Measurements from ENCODE around the gene UGT1A9. TPM values are rescaled to one million over a fixed set of nuclear protein-coding genes. Genes with fewer than 3 reads are reported as not detected.

Gene UGT1A9
- total RNA-seq, 1 experiment from 2014 or later: not detected

DNA sequence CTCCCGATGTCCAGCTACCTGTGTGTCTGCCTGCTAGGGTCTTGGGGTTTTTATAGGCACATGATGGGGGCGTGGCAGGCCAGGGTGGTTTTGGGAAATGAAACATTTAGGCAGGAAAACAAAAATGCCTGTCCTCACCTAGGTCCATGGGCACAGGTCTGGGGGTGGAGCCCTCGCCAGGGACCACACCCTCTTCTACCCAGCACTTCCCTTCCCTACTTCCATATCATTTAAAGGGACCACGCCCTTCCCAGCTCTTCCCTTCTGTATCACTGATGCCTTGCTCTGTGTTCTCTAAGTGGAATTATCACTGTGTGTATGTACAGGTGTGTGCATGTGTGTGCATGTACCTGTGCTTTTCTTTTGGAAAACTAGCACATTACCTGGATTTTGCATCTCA is 94.7 kb downstream of the UGT1A9 start:
- Histone ChIP-seq H2AK5ac (ENCODE audit: insufficient read length, low read length) (no peak overlapping the region), H2AFZ (ENCODE audit: low read length) (no peak overlapping the region), H3K4me2 (ENCODE audit: insufficient read depth, insufficient read length, low read length) (no peak overlapping the region), H3K14ac (ENCODE audit: insufficient read depth, low read length) (no peak overlapping the region), H2BK15ac (ENCODE audit: low read depth, low read length) (no peak overlapping the region), H2BK20ac (ENCODE audit: low read depth, low read length, poor library complexity, severe bottlenecking) (no peak overlapping the region), H2BK120ac (ENCODE audit: low read depth, low read length, poor library complexity, severe bottlenecking) (no peak overlapping the region), H3K23ac (ENCODE audit: insufficient read length, low read depth, low read length) (no peak overlapping the region), H2BK12ac (ENCODE audit: insufficient read length, low read depth, low read length) (no peak overlapping the region), H4K8ac (replicated peaks; ENCODE audit: insufficient read length, low read depth, low read length) (no peak overlapping the region), H4K20me1 (ENCODE audit: control insufficient read depth, insufficient read depth, insufficient read length) (no peaks in the 10 kb centered on the region), H3K4me1 (ENCODE audit: insufficient read depth, low read length) (peaks cover 2% of the 10 kb centered on the region; the same call in 1 of the 2 replicates), H3K23me2 (ENCODE audit: insufficient read length, low read depth, low read length, poor library complexity, severe bottlenecking) (no peaks in the 10 kb centered on the region), H3T11ph (ENCODE audit: low read length) (no peak overlapping the region), H3K27ac (ENCODE audit: insufficient read length, low read depth, low read length) (no peak overlapping the region), H3K56ac (ENCODE audit: insufficient read length, low read depth, low read length) (no peak overlapping the region), H3K9ac (ENCODE audit: extremely low read depth, insufficient read length, low read length) (no peak overlapping the region), H3K9me3 (ENCODE audit: control insufficient read depth, low read depth, low read length) (no peaks in the 10 kb centered on the region), H3K79me1 (ENCODE audit: insufficient read depth, low read depth, low read length, poor library complexity, severe bottlenecking) (no peaks in the 10 kb centered on the region), H3K4ac (ENCODE audit: low read depth, low read length) (no peak overlapping the region), H4K91ac (ENCODE audit: insufficient read length, low read depth, low read length) (no peak overlapping the region), H3K79me2 (ENCODE audit: insufficient read depth, low read length) (no peaks in the 10 kb centered on the region), H3K18ac (ENCODE audit: insufficient read length, low read depth, low read length) (no peak overlapping the region), H4K5ac (ENCODE audit: insufficient read length, low read depth, low read length) (no peak overlapping the region), H2BK5ac (ENCODE audit: insufficient read length, low read length) (no peak overlapping the region), H3K27me3 (ENCODE audit: insufficient read depth, low read length) (no peaks in the 10 kb centered on the region)
- WGBS (ENCODE audit: extremely low coverage, insufficient read length, low lambda C conversion rate): no CpG with 5 or more reads among the region's 4 CpGs
- Mint-ChIP-seq H3K9me3 (0 out of 5 replicates have a peak, but pooled peaks cover 0 to 3% of the 10 kb centered on the region in 2 experiments), H3K27ac (no peak overlapping the region), H3K27me3 (ENCODE audit: low read depth) (peaks cover 8% of the 10 kb centered on the region), H3K36me3 (ENCODE audit: insufficient read depth in 1 of 3, low read depth in 3 of 3) (no peaks in the 10 kb centered on the region; a peak in 1 of 7 replicates), H3K4me3 (no peak overlapping the region), H3K4me1 (peaks cover 5 to 6% of the 10 kb centered on the region in 2 experiments; a peak in 3 of 4 replicates)
- DNase-seq: no peak
- TF ChIP-seq, protein P1, sequence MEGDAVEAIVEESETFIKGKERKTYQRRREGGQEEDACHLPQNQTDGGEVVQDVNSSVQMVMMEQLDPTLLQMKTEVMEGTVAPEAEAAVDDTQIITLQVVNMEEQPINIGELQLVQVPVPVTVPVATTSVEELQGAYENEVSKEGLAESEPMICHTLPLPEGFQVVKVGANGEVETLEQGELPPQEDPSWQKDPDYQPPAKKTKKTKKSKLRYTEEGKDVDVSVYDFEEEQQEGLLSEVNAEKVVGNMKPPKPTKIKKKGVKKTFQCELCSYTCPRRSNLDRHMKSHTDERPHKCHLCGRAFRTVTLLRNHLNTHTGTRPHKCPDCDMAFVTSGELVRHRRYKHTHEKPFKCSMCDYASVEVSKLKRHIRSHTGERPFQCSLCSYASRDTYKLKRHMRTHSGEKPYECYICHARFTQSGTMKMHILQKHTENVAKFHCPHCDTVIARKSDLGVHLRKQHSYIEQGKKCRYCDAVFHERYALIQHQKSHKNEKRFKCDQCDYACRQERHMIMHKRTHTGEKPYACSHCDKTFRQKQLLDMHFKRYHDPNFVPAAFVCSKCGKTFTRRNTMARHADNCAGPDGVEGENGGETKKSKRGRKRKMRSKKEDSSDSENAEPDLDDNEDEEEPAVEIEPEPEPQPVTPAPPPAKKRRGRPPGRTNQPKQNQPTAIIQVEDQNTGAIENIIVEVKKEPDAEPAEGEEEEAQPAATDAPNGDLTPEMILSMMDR (conservative IDR thresholded peaks at IDR 0.05): no peak

Measured in H9 (cell line).